ENCODE measurements around the gene CCNG1. TPM values are rescaled to one million over a fixed set of nuclear protein-coding genes. Genes with fewer than 3 reads are reported as not detected.
A peak's percentile ranks its signal among the peaks of the same experiment; 100 is the strongest.

Gene CCNG1
- total RNA-seq, 6 experiments from 2014 or later, result 139 to 217 (median 180) TPM

GRCh38 chr5:163475411-163475810 is 38.0 kb downstream of the CCNG1 start:
- peaks cover 14% of the 10 kb centered on the region; the same call in 1 of the 2 replicates for H3K36me3 Mint-ChIP-seq (ENCODE audit: low read depth)

DNA sequence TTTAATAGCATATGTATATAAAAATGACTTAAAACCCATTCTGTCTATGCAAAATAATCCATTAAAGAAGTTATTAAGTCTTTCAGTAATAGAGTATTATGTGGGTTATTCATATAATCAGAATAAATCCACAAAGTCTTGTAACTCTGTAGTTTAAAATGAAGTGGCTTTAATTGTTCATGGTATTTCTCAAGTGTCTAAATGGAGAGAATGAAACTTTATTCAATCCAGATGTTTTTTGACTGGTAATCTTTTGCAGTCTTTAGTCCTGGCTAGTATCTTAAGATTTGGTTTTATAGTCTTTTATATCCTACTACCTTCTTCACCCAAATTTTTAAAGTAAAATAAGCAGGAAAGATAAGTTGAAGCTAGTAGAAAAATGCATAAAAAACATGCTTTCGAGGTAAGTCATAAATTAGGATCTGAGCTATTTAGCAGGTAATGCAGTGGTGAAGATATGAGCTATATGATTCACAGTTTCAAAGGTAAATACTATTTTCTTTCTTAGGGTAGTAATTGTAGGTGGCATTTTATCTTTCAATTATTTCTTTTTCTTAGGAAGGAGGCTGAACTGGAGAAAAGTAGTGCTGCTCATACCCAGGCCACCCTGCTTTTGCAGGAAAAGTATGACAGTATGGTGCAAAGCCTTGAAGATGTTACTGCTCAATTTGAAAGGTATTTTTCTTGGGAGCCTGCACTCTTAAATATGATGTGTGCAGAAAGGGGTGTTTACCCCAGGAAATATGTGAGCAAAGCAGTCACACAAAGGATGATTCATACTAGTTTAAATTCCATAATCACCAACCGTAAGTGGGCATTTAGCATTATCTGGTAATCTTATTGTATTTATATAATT is 41.0 kb downstream of the CCNG1 start:
- Mint-ChIP-seq H3K27ac (peak overlapping the region; percentile 61), H3K36me3 (ENCODE audit: low read depth) (peaks cover 14% of the 10 kb centered on the region; the same call in 1 of the 2 replicates), H3K9me3 (no peaks in the 10 kb centered on the region), H3K4me3 (peak overlapping the region; percentile 36; the same call in 1 of the 2 replicates), H3K4me1 (ENCODE audit: low read depth) (peaks cover 28% of the 10 kb centered on the region), H3K27me3 (ENCODE audit: insufficient read depth) (no peaks in the 10 kb centered on the region)
- TF ChIP-seq, protein P1, sequence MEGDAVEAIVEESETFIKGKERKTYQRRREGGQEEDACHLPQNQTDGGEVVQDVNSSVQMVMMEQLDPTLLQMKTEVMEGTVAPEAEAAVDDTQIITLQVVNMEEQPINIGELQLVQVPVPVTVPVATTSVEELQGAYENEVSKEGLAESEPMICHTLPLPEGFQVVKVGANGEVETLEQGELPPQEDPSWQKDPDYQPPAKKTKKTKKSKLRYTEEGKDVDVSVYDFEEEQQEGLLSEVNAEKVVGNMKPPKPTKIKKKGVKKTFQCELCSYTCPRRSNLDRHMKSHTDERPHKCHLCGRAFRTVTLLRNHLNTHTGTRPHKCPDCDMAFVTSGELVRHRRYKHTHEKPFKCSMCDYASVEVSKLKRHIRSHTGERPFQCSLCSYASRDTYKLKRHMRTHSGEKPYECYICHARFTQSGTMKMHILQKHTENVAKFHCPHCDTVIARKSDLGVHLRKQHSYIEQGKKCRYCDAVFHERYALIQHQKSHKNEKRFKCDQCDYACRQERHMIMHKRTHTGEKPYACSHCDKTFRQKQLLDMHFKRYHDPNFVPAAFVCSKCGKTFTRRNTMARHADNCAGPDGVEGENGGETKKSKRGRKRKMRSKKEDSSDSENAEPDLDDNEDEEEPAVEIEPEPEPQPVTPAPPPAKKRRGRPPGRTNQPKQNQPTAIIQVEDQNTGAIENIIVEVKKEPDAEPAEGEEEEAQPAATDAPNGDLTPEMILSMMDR (IDR thresholded peaks at IDR 0.05), result no peak
- peak; percentile 20 for DNase-seq

More at GRCh38 chr5:163475411-163475810, 38.0 kb downstream of the CCNG1 start:
- TF ChIP-seq, protein P1 (IDR thresholded peaks at IDR 0.05), result no peak
- H3K27ac Mint-ChIP-seq, result no peak overlapping the region
- no peak for DNase-seq
- H3K4me1 Mint-ChIP-seq (ENCODE audit: low read depth), result peaks cover 28% of the 10 kb centered on the region
- no peaks in the 10 kb centered on the region for H3K27me3 Mint-ChIP-seq (ENCODE audit: insufficient read depth)
- H3K4me3 Mint-ChIP-seq, result no peak overlapping the region
- H3K9me3 Mint-ChIP-seq, result no peaks in the 10 kb centered on the region

GRCh38 chr5:163478982-163479271 is 41.5 kb downstream of the CCNG1 start:
- H3K4me3 Mint-ChIP-seq, result no peak overlapping the region
- TF ChIP-seq, protein P1 (IDR thresholded peaks at IDR 0.05), result no peak
- peaks cover 28% of the 10 kb centered on the region for H3K4me1 Mint-ChIP-seq (ENCODE audit: low read depth)
- H3K36me3 Mint-ChIP-seq (ENCODE audit: low read depth), result peaks cover 14% of the 10 kb centered on the region; the same call in 1 of the 2 replicates
- no peaks in the 10 kb centered on the region for H3K27me3 Mint-ChIP-seq (ENCODE audit: insufficient read depth)
- H3K9me3 Mint-ChIP-seq, result no peaks in the 10 kb centered on the region
- DNase-seq, result no peak
- H3K27ac Mint-ChIP-seq, result peak overlapping the region; percentile 61

DNA sequence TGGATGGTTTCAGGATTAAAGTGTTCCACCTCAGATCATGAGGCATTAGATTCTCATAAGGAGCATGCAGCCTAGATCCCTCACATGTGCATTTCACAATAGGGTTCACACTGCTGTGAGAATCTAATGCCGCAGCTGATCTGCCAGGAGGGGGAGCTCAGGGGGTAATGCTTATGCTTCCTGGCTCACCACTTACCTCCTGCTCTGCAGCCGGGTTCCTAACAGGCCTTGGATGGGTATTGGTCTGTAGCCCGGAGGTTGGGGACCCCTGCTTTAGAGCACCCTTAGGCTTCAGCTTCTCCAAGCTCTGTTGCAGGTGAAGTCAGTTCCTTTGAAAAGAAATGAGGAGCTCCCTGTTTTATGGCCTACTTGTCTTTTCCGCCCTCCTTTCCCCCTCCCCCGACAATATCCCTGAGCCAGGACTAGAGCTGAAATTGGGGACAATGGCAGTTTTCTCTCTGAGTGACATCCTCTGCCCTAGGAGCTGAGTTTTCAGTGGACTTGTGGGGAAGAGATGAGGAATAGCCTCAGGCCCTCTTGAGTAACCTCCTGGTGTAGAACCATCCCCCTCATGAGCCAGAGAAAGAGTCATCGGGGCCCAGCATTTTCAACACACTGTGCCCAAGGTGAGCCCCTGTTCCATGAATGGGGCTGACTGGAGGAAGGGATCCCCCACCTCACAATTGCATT is 51.8 kb downstream of the CCNG1 start:
- no peaks in the 10 kb centered on the region for H3K27me3 Mint-ChIP-seq (ENCODE audit: insufficient read depth)
- DNase-seq, result peak; percentile 42

GRCh38 chr5:163489745-163490075 is 52.3 kb downstream of the CCNG1 start:
- no peak overlapping the region for H3K4me3 Mint-ChIP-seq
- peaks cover 16% of the 10 kb centered on the region for H3K4me1 Mint-ChIP-seq (ENCODE audit: low read depth)
- H3K9me3 Mint-ChIP-seq, result no peaks in the 10 kb centered on the region
- H3K27ac Mint-ChIP-seq, result peak overlapping the region; percentile 52; the same call in 1 of the 2 replicates
- TF ChIP-seq, protein P1 (IDR thresholded peaks at IDR 0.05), result no peak
- H3K36me3 Mint-ChIP-seq (ENCODE audit: low read depth), result peaks cover 12% of the 10 kb centered on the region
- DNase-seq, result no peak
- no peaks in the 10 kb centered on the region for H3K27me3 Mint-ChIP-seq (ENCODE audit: insufficient read depth)

More for the DNA sequence above, 51.8 kb downstream of the CCNG1 start:
- TF ChIP-seq, protein P1 (IDR thresholded peaks at IDR 0.05), result peak; percentile 66
- H3K4me3 Mint-ChIP-seq, result no peak overlapping the region
- peaks cover 13% of the 10 kb centered on the region for H3K36me3 Mint-ChIP-seq (ENCODE audit: low read depth)
- H3K27ac Mint-ChIP-seq, result peak overlapping the region; percentile 75
- no peaks in the 10 kb centered on the region for H3K9me3 Mint-ChIP-seq
- H3K4me1 Mint-ChIP-seq (ENCODE audit: low read depth), result peaks cover 16% of the 10 kb centered on the region

Other genes starting within 250 kb of the CCNG1 start
- 10 to 100 TPM; 15.9 to 22.4 (median 18.4) TPM for gene NUDCD2, start 22.5 kb downstream of the CCNG1 start, total RNA-seq (2021; fragmentation: NEBNext Ultra II Directional; extraction: Animal tissue kit (Norgen Biotek cat#: 25700))
- gene HMMR, start 23.0 kb downstream of the CCNG1 start, total RNA-seq (2021; fragmentation: NEBNext Ultra II Directional; extraction: Animal tissue kit (Norgen Biotek cat#: 25700)), result 10 to 100 TPM; 16.2 to 37.0 (median 32.5) TPM
- gene MAT2B, start 68.0 kb downstream of the CCNG1 start, total RNA-seq (2021; fragmentation: NEBNext Ultra II Directional; extraction: Animal tissue kit (Norgen Biotek cat#: 25700)), result 10 to 100 TPM; 38.8 to 53.2 (median 48.4) TPM